LNCAP (cell line): ENCODE results near the gene YPEL2.

ENCODE experiments used
- TF ChIP-seq, protein P1 (sequence below): fragments of 450-650 bp; IDR thresholded peaks from 2 replicates; pipeline ENCODE4 v1.5.1; 2017; ENCODE audit warnings: mild to moderate bottlenecking

The YPEL2 gene

DNA sequence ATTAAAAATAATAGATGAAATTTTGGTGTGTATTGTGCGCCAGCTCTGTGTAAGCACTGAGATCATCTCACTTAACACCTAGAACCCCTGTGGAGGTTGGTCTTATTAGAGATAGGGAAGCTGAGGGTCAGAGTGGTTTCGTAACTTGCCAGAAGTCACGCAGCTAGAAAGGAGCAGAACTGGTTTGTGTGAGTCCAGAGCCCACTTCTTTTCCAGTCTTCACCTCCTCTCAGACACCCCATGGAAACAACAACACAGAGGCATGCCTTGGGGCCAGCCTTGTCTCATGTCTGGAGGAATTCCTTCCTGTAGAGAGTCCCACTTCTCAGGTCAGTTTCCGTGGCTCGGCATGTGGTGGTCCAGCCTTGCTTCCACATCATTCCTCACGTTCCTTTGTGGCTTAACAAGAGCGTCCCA is 16.5 kb downstream of the YPEL2 start:
- TF ChIP-seq, protein P1, sequence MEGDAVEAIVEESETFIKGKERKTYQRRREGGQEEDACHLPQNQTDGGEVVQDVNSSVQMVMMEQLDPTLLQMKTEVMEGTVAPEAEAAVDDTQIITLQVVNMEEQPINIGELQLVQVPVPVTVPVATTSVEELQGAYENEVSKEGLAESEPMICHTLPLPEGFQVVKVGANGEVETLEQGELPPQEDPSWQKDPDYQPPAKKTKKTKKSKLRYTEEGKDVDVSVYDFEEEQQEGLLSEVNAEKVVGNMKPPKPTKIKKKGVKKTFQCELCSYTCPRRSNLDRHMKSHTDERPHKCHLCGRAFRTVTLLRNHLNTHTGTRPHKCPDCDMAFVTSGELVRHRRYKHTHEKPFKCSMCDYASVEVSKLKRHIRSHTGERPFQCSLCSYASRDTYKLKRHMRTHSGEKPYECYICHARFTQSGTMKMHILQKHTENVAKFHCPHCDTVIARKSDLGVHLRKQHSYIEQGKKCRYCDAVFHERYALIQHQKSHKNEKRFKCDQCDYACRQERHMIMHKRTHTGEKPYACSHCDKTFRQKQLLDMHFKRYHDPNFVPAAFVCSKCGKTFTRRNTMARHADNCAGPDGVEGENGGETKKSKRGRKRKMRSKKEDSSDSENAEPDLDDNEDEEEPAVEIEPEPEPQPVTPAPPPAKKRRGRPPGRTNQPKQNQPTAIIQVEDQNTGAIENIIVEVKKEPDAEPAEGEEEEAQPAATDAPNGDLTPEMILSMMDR: no peak

DNA sequence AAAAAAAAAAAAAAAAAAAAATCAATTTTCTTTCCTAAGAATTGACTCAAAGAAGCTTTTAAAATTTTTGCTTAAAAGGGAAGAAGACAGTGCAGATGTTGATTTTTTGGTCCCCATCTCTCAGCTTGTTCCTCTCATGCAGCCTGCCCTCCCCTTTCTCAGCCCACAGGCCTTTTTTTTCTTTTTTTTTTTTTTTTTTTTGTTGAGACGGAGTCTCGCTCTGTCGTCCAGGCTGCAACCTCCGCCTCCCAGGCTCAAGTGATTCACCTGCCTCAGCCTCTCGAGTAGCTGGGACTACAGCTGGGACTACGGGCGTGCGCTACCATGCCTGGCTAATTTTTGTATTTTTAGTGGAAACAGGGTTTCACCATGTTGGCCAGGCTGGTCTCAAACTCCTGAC is 17.7 kb downstream of the YPEL2 start:
- TF ChIP-seq, protein P1: no peak

DNA sequence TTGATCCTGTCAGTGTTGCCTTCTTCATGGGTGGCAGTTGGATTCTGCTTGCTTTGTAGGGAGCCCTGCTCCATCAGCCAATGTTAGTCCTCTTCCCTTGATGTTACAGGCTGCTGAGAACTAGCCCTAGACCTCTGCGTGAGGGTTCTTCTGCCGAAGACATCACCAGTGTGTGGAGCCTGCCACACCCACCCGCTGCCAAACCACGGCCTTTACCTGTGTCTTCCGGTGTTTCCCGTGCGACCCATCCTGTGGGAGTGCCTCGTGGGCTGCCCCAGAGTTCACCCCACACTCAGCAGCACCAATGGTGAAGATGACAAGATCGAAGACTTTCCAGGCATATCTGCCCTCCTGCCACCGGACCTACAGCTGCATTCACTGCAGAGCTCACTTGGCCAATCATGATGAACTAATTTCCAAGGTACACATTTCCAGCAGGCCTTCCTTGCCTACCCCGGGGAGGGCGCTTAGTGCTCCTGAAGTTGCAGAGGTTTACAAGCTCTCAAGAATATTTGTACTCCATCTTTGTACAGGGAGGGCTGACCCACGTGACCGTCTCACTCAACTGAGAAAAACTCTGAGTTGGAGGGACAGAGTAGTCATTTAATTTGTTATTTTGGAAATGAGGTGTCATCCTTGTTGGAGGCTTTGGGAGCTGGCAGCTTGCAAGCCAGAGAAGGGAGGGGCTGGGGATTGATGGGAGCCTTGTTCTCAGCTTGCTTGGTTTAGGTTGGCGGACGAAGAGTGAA is 21.8 kb downstream of the YPEL2 start:
- TF ChIP-seq, protein P1: no peak

DNA sequence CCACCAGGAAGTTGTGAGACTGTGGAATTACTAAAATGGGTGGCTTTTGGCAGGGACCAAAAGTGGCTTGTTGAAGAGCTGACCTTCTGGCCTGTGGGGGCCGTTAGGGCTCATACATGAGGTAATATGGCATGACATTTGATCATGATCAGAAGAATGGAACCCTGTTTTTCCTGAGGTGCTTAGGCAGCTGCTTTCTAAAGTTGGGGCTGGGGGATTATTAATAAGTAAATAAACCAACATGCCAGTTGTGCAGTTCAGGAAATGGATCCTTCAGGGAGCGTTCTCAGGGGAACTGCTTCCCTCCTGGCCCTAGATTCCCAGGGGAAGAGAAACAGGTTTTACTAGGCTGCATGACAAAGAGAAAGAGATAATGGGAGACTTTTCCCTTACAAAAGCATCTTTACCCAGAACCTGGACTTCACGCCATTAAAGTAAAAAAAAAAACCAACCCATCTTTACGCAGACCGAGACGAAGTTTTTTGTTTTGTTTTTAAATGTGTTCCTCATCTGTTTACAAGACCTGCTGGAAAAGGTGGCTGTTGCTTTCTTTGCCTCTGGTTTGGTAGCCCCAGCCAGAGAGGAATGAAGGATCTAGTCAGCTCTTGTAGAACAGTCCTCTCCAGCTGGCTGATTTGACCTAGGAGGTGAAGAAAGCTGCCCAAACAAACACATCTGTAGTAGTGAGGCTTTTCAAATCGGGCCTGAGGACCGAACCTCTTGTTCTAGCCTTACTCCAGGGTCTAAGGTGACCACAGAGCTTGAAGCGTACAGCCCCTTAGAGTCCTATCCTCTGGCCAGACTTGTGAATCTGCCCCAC is 22.7 kb downstream of the YPEL2 start:
- TF ChIP-seq, protein P1: no peak

DNA sequence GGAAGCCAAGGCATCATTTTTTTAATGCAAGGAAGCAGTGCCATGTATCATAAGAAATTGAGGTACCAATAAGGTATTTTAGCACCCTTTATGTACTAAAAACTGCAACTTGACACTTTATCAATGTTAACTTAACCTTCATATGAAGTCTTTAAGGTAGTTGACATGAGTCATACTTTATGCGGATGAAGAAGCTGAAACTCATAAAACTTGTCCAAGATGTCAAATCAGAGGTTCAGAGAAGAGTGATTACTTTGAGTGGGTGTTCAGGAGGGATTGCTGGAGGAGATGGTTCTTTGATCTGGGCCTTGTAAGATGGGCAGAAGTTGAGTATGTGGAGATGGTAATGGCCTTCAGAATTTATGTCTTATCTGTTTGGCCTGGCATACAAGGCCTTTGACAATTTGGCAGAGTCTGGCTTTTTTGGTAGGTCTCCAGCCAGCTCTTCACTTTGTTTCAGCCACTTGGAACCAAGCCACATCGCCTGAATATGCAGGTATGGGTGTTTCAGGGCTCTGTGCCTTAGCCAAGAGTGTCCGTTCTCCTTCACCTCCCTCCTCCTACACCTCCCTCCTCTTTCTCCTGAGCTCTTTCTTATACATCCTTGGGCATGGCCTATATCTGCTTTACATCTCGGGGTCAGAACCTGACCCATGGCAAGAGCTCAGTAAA is 23.7 kb downstream of the YPEL2 start:
- TF ChIP-seq, protein P1: no peak

DNA sequence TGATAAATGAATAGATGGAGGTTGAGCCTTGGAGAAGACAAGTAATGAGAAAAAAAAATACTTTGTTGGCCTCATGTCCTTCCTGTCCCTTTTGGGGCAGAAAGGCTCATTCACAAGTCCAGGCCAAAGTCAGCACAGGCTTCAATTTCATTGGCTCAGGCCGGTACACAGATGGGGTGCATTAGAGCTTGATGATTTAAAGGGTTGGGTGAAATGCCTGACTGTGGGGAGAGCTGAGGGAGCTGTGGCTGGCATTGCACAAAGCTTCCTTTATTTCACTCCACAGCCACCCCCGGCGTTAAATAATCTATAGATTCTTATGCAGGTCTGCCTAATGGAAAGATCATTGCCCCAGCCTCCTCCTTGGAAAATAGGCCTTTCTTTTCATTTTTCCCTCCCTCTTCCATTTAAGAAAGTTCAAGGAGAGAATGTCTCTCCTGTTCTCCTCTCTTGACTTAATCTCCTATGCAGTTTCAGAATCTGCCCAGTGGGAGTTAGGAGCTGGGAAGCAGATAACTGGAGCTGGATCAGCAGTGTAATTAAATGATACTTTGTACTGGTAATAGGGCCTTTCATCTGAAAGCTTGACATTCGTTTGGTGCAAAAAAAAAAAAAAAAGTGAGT is 24.4 kb downstream of the YPEL2 start:
- TF ChIP-seq, protein P1: no peak

DNA sequence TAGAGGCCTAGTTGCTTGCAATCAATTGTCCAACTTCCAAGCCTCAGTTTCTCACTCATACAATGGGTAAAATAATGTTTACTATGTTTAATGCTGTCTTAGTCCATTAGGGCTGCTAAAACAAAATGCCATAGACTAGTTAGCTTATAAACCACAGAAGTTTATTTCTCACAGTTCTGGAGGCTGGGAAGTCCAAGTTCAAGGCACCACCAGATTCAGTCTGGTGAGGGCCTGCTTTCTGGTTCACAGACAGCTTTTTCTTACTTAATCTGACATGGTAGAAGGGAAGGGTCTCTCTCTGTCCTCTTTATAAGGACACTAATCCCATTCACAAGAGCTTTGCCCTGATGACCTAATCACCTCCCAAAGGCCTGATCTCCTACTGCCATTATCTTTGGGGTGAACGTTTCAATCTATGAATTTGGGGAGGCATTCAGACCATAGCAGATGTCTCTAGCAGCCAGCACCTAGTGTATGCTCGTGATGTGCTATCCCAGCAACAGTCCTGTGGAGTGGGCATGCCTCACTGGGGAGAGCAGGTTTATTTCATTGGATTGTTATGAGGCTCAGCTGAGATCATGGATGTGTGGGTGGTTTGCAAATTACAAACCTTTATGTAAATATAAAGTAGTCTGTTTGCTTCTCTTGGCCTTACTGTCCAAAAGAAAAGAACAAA is 25.2 kb downstream of the YPEL2 start:
- TF ChIP-seq, protein P1: no peak
